ENCODE data around the gene COMMD4.
"Not testable (repeated sequence)": the region's sequence is repeated elsewhere in the genome, so short reads cannot be mapped to it uniquely, and the experiment has no call there.

Gene COMMD4

DNA sequence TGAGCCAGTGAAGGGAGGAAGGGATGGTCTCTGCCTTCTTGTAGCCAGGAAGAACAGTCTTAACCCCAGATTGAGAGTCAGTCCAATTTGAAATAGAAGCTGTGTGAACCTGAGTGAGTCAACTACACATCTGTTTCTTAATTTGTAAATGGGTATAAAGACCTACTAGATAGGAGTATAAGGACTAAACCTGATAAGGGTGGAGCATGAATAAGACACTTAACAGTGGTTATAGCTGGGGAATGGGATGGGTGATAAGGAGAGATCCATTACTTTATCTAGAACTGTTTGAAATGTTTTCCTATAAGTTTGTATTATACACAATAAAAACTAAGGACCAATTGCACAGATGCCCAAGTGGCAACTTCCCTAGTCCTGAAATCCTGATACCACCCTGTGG, 31.1 kb downstream of the COMMD4 start:
- Mint-ChIP-seq H3K4me3 (no peak overlapping the region), H3K4me1 (ENCODE audit: low read depth) (peaks cover 23% of the 10 kb centered on the region), H3K9me3 (no peaks in the 10 kb centered on the region), H3K36me3 (ENCODE audit: low read depth) (peaks cover 95% of the 10 kb centered on the region), H3K27ac (no peak overlapping the region), H3K27me3 (no peaks in the 10 kb centered on the region)
- intact Hi-C loops (cut with micrococcal nuclease), result loop anchor here (5.0 kb wide), 1 partner anchor 275 kb away; the partner anchor contains the start of gene IMP3

DNA sequence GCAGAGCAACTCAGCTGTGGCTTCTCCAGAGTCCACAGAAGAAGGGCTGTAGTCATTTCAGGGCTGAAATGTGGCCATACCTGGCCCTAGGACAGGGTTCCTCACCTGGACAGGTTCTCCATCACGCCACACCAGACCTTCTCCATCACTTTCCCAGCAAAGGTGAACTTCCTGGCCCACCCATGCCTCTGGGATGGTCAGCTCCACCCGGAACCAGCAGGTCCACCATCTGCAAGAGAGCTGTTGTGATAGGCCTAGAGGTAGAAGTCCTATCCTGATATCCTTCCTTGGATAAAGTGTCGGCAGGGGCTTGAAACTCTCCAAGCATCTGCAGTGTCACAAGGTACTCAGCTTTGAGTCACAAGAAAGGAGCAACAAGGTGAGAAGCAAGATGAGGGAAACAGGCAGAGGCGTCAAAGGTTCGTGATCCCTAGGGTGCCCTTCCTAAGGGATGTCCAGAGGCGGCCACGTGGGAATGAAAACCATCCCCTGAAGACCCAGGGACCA, 31.6 kb downstream of the COMMD4 start:
- Mint-ChIP-seq H3K4me3 (peak overlapping the region; percentile 85), H3K27ac (peak overlapping the region; percentile 97), H3K4me1 (ENCODE audit: low read depth) (peaks cover 23% of the 10 kb centered on the region), H3K36me3 (ENCODE audit: low read depth) (peaks cover 95% of the 10 kb centered on the region), H3K9me3 (no peaks in the 10 kb centered on the region), H3K27me3 (no peaks in the 10 kb centered on the region)
- intact Hi-C loops (cut with micrococcal nuclease), result loop anchor here (5.0 kb wide), 1 partner anchor 275 kb away; the partner anchor contains the start of gene IMP3

DNA sequence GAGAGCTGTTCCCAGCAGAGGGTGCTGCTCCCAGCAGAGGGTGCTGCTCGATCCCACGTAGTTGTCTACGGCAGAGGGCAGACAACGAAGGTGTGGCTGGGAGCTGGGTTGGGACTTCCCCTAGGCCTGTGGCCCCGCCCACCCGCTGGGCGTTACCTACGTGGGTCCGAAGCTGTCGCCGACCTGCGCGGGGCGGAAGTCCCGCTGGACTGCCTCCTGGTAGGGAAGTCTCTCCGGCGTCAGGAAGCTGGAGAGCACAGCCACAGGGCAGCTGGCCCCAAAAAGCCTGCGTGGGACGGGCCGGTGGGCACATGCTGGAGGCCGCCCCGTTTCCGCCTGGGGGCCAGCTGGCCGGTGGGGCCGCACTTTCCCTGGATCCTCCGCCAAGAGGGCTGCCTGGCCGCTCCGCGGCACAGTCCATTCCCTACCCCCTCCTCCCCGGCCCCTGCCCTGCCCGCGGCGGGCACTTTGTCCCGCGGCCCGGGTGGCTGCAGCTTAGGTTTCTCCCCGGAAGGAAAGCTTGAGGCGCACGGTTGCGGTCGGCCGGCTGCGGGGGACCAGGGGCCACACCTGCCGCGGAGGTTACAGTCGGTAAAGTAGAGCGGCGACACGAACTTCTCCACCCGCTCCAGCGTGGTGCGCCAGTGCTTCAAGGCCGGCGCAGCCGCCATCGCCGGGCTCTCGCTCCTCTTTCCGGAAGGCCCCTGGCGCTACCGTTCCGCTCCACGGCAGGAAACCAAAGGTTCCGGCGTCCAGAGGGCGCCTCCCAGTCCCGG, 32.2 kb downstream of the COMMD4 start, which contains the start of gene MAN2C1:
Gene MAN2C1 (minus strand): TSS at position 695 of the 776 bp plus-strand sequence. CDS start 24 bp downstream, at position 671.
- Mint-ChIP-seq H3K4me3 (peak within 1 kb of the TSS; percentile 85), H3K27me3 (no peaks in the 10 kb centered on the region), H3K9me3 (no peaks in the 10 kb centered on the region), H3K36me3 (ENCODE audit: low read depth) (peaks cover 95% of the 10 kb centered on the region), H3K4me1 (ENCODE audit: low read depth) (peaks cover 23% of the 10 kb centered on the region), H3K27ac (peak within 1 kb of the TSS; percentile 97)
- intact Hi-C loops (cut with micrococcal nuclease), result loop anchor here (5.0 kb wide), 1 partner anchor 274 kb away; the partner anchor contains the start of gene IMP3

DNA sequence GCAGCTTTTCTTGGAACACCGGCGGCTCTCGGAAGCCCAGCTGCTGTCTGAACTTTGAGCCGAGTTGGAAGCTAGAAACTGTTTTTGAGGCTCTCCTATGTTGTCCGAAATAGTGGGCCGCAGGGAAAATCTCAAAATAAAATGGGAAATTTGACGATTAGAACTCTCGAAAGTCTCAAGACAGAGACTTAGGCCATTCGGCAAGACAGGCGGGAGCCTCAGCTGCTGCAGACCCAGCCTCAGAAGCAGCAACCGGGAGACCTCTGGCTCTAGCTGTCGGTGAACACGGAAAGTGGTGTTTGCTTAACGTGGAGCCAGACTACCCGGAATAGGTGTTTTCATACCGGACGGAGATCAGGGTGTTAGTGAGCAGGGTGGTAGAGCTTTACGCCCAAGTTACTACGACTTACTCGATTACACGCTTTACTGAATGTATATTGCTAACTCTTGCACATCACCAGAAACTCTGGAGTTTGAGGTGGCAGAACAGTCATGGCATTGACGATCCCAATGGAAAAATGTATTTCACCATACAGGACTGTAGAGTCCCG, 32.9 kb downstream of the COMMD4 start:
- Mint-ChIP-seq H3K27ac (peak overlapping the region; percentile 97), H3K36me3 (ENCODE audit: low read depth) (peaks cover 94% of the 10 kb centered on the region), H3K4me3 (peak overlapping the region; percentile 85), H3K27me3 (no peaks in the 10 kb centered on the region), H3K9me3 (no peaks in the 10 kb centered on the region), H3K4me1 (ENCODE audit: low read depth) (peaks cover 23% of the 10 kb centered on the region)
- intact Hi-C loops (cut with micrococcal nuclease), result loop anchor here (5.0 kb wide), 1 partner anchor 274 kb away; the partner anchor contains the start of gene IMP3

DNA sequence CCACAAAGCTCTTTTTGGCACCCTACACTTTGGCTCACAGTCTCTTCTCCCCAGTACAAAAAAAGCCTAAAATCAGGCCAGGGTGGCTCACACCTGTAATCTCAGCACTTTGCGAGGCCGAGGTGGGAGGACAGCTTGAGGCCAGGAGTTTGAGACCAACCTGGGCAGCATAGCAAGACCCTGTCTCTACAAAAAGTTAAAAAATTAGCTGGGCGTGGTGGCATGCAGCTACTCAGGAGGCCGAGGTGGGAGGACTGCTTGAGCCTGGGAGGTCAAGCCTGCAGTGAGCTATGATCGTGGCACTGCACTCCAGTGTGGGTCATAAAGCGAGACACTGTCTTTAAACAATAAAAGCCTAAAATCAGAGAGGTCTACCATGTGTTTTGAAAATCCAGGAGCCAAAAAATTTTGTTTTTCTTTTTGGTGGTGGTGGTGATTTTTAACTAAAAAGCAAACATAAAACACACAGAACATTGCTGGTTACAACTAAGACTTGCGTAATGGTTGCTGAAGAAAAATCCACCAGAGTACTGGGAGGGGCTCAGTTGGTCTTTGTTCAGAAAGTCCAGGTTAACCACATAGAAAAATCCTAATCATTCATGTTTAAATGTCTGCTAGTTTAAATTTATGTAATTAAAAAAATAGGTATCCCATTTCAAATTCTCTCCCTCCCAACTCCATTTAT, 34.2 kb downstream of the COMMD4 start:
- H3K4me3 Mint-ChIP-seq, result no peak overlapping the region
- peaks cover 17% of the 10 kb centered on the region for H3K4me1 Mint-ChIP-seq (ENCODE audit: low read depth)
- H3K36me3 Mint-ChIP-seq (ENCODE audit: low read depth), result peaks cover 94% of the 10 kb centered on the region
- intact Hi-C loops (cut with micrococcal nuclease), result loop anchor here (5.0 kb wide), 1 partner anchor 272 kb away; the partner anchor contains the start of gene IMP3
- H3K9me3 Mint-ChIP-seq, result no peaks in the 10 kb centered on the region
- H3K27me3 Mint-ChIP-seq, result no peaks in the 10 kb centered on the region
- peak overlapping the region; percentile 25 for H3K27ac Mint-ChIP-seq

- intact Hi-C loops (cut with micrococcal nuclease), result no loop called here
- peaks cover 17% of the 10 kb centered on the region for H3K4me1 Mint-ChIP-seq (ENCODE audit: low read depth)
- H3K27ac Mint-ChIP-seq, result no peak overlapping the region
- H3K9me3 Mint-ChIP-seq, result no peaks in the 10 kb centered on the region
- no peaks in the 10 kb centered on the region for H3K27me3 Mint-ChIP-seq
- H3K4me3 Mint-ChIP-seq, result no peak overlapping the region
- H3K36me3 Mint-ChIP-seq (ENCODE audit: low read depth), result peaks cover 94% of the 10 kb centered on the region
Observed at GRCh38 chr15:75371486-75371885, 35.6 kb downstream of the COMMD4 start.

DNA sequence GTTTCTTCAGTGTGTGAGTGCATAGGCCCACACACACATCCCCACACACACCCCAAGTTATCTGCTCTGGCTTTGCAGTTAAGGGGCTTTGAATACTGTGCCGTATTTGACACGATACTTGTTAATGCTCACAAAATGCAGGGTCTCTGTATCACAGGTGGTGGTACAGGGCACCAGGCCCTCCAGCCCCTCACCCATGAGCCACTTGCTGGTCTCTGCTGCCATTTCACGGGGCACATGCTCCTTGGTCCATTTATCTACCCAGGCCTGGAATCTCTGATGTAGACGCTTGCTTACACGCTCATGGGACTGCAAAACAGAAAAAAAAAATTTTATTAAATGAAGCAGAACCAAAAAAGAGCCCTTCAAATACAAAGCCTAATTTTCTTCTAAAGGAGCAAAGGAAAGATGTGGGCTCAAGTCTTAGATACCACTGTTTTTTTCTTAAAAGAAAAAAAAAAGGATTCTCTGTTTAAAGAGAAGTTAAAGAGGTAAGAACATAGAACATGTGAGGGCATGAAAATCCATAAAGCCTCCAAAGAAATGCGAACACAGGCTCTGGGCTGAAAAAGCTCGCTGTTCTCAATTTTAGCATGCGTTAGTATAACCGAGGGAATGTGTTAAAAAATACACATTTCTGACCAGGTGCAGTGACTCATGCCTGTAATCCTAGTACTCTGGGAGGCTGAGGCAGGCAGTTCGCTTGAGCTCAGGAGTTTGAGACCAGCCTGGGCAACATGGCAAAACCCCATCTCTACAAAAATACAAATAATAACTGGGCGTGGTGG, 36.2 kb downstream of the COMMD4 start:
- peaks cover 94% of the 10 kb centered on the region for H3K36me3 Mint-ChIP-seq (ENCODE audit: low read depth)
- intact Hi-C loops (cut with micrococcal nuclease), result no loop called here
- no peak overlapping the region for H3K4me3 Mint-ChIP-seq
- peaks cover 17% of the 10 kb centered on the region for H3K4me1 Mint-ChIP-seq (ENCODE audit: low read depth)
- H3K9me3 Mint-ChIP-seq, result no peaks in the 10 kb centered on the region
- H3K27me3 Mint-ChIP-seq, result no peaks in the 10 kb centered on the region
- no peak overlapping the region for H3K27ac Mint-ChIP-seq

- Mint-ChIP-seq H3K27ac (no peak overlapping the region), H3K4me3 (no peak overlapping the region), H3K27me3 (no peaks in the 10 kb centered on the region), H3K36me3 (ENCODE audit: low read depth) (peaks cover 93% of the 10 kb centered on the region), H3K4me1 (ENCODE audit: low read depth) (no peaks in the 10 kb centered on the region), H3K9me3 (no peaks in the 10 kb centered on the region)
- intact Hi-C loops (cut with micrococcal nuclease), result no loop called here
Observed at GRCh38 chr15:75380773-75381172, 44.9 kb downstream of the COMMD4 start.

DNA sequence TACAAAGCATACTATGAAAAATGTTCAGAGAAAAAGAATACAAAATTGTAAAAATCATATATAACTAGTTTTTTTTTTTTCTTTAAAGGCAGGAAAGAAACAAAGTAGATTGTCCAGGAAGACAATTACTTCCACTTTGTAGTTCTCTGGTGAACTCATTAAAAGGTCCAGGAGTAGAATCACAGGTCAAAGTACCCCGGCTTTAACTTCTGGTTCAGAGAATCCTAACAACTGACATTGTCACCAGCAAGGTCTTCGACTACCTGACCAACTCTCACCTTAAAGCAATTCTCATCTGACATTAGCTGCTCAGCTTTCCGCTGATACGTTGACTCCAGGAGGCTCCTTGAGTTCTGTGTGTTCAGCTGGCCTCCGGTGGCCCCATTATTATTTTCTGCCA, 48.1 kb downstream of the COMMD4 start:
- H3K4me3 Mint-ChIP-seq; H3K4me1 Mint-ChIP-seq (ENCODE audit: low read depth); H3K9me3 Mint-ChIP-seq; H3K27ac Mint-ChIP-seq; intact Hi-C loops (cut with micrococcal nuclease); H3K27me3 Mint-ChIP-seq: not testable (repeated sequence)
- H3K36me3 Mint-ChIP-seq (ENCODE audit: low read depth), result peaks cover 97% of the 10 kb centered on the region
